MM.1S (cell line): ENCODE measurements around the gene CDK6.

Experiments
- EZH2phosphoT487 ChIP-seq: fragments of 300-600 bp; sonication (generic); IDR thresholded peaks from 2 replicates; pipeline ENCODE4 v1.6.1; 2018; ENCODE audit warnings: antibody characterized with exemption, low read length
- TF ChIP-seq, protein P1 (sequence below): fragments of 300-600 bp; sonication (generic); IDR thresholded peaks from 2 replicates; pipeline ENCODE4 v1.5.1; 2016; ENCODE audit warnings: antibody characterized with exemption, low read length, mixed read lengths

GRCh38 chr7:92582948-92583347 is 253.4 kb downstream of the CDK6 start:
- TF ChIP-seq, protein P1, sequence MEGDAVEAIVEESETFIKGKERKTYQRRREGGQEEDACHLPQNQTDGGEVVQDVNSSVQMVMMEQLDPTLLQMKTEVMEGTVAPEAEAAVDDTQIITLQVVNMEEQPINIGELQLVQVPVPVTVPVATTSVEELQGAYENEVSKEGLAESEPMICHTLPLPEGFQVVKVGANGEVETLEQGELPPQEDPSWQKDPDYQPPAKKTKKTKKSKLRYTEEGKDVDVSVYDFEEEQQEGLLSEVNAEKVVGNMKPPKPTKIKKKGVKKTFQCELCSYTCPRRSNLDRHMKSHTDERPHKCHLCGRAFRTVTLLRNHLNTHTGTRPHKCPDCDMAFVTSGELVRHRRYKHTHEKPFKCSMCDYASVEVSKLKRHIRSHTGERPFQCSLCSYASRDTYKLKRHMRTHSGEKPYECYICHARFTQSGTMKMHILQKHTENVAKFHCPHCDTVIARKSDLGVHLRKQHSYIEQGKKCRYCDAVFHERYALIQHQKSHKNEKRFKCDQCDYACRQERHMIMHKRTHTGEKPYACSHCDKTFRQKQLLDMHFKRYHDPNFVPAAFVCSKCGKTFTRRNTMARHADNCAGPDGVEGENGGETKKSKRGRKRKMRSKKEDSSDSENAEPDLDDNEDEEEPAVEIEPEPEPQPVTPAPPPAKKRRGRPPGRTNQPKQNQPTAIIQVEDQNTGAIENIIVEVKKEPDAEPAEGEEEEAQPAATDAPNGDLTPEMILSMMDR: no peak
- TF ChIP-seq EZH2phosphoT487: no peak
